Mesenchymal stem cell (in vitro differentiated cells and primary cell): ENCODE data around the gene AOAH.
"Not testable (repeated sequence)": the region's sequence is repeated elsewhere in the genome, so short reads cannot be mapped to it uniquely, and the experiment has no call there.

Experiments
- DNase-seq: peaks from one replicate; pipeline ENCODE4 v3.0.0-alpha.2; 2013
- H2AFZ ChIP-seq: one replicate; pipeline ENCODE4 v1.6.1; 2013; ENCODE audit warnings: low read depth, mild to moderate bottlenecking, control low read depth, inconsistent platforms, low read length, moderate library complexity
- H2AK5ac ChIP-seq: 2 replicates; pipeline ENCODE4 v1.6.1; 2013; ENCODE audit warnings: low read length, moderate library complexity, mild to moderate bottlenecking, inconsistent platforms; ENCODE audit not compliant: severe bottlenecking
- H2BK120ac ChIP-seq: one replicate; pipeline ENCODE4 v1.6.1; 2013; ENCODE audit warnings: low read depth, mild to moderate bottlenecking, inconsistent platforms, low read length, moderate library complexity
- H2BK12ac ChIP-seq, 2 experiments: one replicate each; pipeline ENCODE4 v1.6.1; 2013; ENCODE audit warnings: inconsistent platforms in 2 of 2, low read length in 2 of 2, mild to moderate bottlenecking in 2 of 2, moderate library complexity in 2 of 2, control low read depth in 1 of 2
- H2BK15ac ChIP-seq: one replicate; pipeline ENCODE4 v1.6.1; 2013; ENCODE audit warnings: mild to moderate bottlenecking, low read depth, inconsistent platforms; ENCODE audit not compliant: poor library complexity, severe bottlenecking
- H2BK5ac ChIP-seq: 2 replicates; pipeline ENCODE4 v1.6.1; 2013; ENCODE audit warnings: low read depth, mild to moderate bottlenecking, low read length, control low read depth, inconsistent platforms; ENCODE audit not compliant: poor library complexity, severe bottlenecking
- H3K14ac ChIP-seq, 2 experiments: one replicate each; pipeline ENCODE4 v1.6.1; 2013; ENCODE audit warnings: inconsistent platforms in 2 of 2, low read length in 2 of 2, control low read depth in 1 of 2, mild to moderate bottlenecking in 1 of 2, moderate library complexity in 1 of 2
- H3K18ac ChIP-seq, 2 experiments: one replicate each; pipeline ENCODE4 v1.6.1; 2013; ENCODE audit warnings: inconsistent platforms in 2 of 2, low read length in 2 of 2, control low read depth in 1 of 2, low read depth in 1 of 2, mild to moderate bottlenecking in 1 of 2
- H3K23ac ChIP-seq, 2 experiments: one replicate each; pipeline ENCODE4 v1.6.1; 2013; ENCODE audit warnings: inconsistent platforms in 2 of 2, low read length in 2 of 2, mild to moderate bottlenecking in 2 of 2, moderate library complexity in 2 of 2, control low read depth in 1 of 2
- H3K27ac ChIP-seq: 2 replicates; pipeline ENCODE4 v1.5.1; 2013; ENCODE audit warnings: mild to moderate bottlenecking, moderate library complexity, low read length, control low read depth, inconsistent platforms; ENCODE audit not compliant: poor library complexity, severe bottlenecking
- H3K27me3 ChIP-seq, 2 experiments: 2 replicates each; pipeline versions ENCODE4 v1.6.1 to v1.7.0; 2013; ENCODE audit warnings: low read length in 2 of 2, mild to moderate bottlenecking in 2 of 2, moderate library complexity in 2 of 2, control low read depth in 1 of 2, inconsistent platforms in 1 of 2; ENCODE audit not compliant: control insufficient read depth in 1 of 2, insufficient read depth in 1 of 2
- H3K36me3 ChIP-seq, 2 experiments: 2 replicates each; pipeline versions ENCODE4 v1.6.1 to v1.7.0; 2013; ENCODE audit warnings: low read length in 2 of 2, control low read depth in 1 of 2, inconsistent platforms in 1 of 2, low read depth in 1 of 2, mild to moderate bottlenecking in 1 of 2; ENCODE audit not compliant: insufficient read depth in 2 of 2, control insufficient read depth in 1 of 2
- H3K4ac ChIP-seq, 2 experiments: one replicate each; pipeline ENCODE4 v1.6.1; 2013; ENCODE audit warnings: inconsistent platforms in 2 of 2, low read length in 2 of 2, mild to moderate bottlenecking in 2 of 2, moderate library complexity in 2 of 2, control low read depth in 1 of 2, low read depth in 1 of 2
- H3K4me1 ChIP-seq: 2 replicates; pipeline ENCODE4 v1.6.1; 2013; ENCODE audit warnings: low read depth, low read length, control low read depth; ENCODE audit not compliant: control insufficient read depth, insufficient read depth
- H3K4me2 ChIP-seq: 2 replicates; pipeline ENCODE4 v1.6.1; 2013; ENCODE audit warnings: low read length, mild to moderate bottlenecking, inconsistent platforms; ENCODE audit not compliant: poor library complexity, severe bottlenecking
- H3K4me3 ChIP-seq, 2 experiments: 2 replicates each; pipeline versions ENCODE4 v1.5.1 to v1.7.0; 2013; ENCODE audit warnings: low read length in 2 of 2, mild to moderate bottlenecking in 2 of 2, control low read depth in 1 of 2, low read depth in 1 of 2; ENCODE audit not compliant: insufficient read depth in 1 of 2
- H3K79me1 ChIP-seq: replicated peaks from 2 replicates; pipeline ENCODE4 v1.6.1; 2013; ENCODE audit warnings: mild to moderate bottlenecking, control low read depth, low read length, inconsistent platforms; ENCODE audit not compliant: poor library complexity, severe bottlenecking
- H3K9ac ChIP-seq: 2 replicates; pipeline ENCODE4 v1.7.0; 2013; ENCODE audit warnings: mild to moderate bottlenecking, low read length, moderate library complexity
- H3K9me3 ChIP-seq: 2 replicates; pipeline ENCODE4 v1.7.0; 2013; ENCODE audit warnings: mild to moderate bottlenecking, low read length; ENCODE audit not compliant: control insufficient read depth
- H4K8ac ChIP-seq: one replicate; pipeline ENCODE4 v1.6.1; 2013; ENCODE audit warnings: inconsistent platforms, mild to moderate bottlenecking, low read length, moderate library complexity
- H4K91ac ChIP-seq: one replicate; pipeline ENCODE4 v1.6.1; 2013; ENCODE audit warnings: mild to moderate bottlenecking, low read length, inconsistent platforms
- WGBS: methylation state at CpG from one replicate; pipeline ENCODE4 v1.1.7; 2013; ENCODE audit warnings: mixed read lengths; 5-methylcytosine and 5-hydroxymethylcytosine counted together

The AOAH gene

GRCh38 chr7:36491317-36491716, 233.0 kb downstream of the AOAH start:
- Histone ChIP-seq H3K36me3 (no peaks in the 10 kb centered on the region), H3K9me3 (no peaks in the 10 kb centered on the region), H3K23ac (no peak overlapping the region), H3K9ac (no peak overlapping the region), H4K8ac (no peak overlapping the region), H2AK5ac (no peak overlapping the region), H3K14ac (no peak overlapping the region), H2BK12ac (no peak overlapping the region), H3K4ac (no peak overlapping the region), H3K4me3 (no peak overlapping the region), H3K27ac (no peak overlapping the region), H3K18ac (no peak overlapping the region), H2BK5ac (no peak overlapping the region), H3K4me1 (peaks cover 2% of the 10 kb centered on the region), H3K4me2 (no peak overlapping the region), H2AFZ (no peak overlapping the region), H4K91ac (no peak overlapping the region), H2BK120ac (no peak overlapping the region), H2BK15ac (no peak overlapping the region), H3K27me3 (peaks cover 0 to 22% of the 10 kb centered on the region in 2 experiments), H3K79me1 (no peaks in the 10 kb centered on the region)
- no peak for DNase-seq
- 100% methylated on average over 1 of the region's 3 CpGs for WGBS

- Histone ChIP-seq H3K14ac (no peak overlapping the region), H3K27ac (no peak overlapping the region), H2AK5ac (no peak overlapping the region), H3K18ac (no peak overlapping the region), H2BK120ac (no peak overlapping the region), H3K79me1 (no peaks in the 10 kb centered on the region), H3K27me3 (peaks cover 0 to 23% of the 10 kb centered on the region in 2 experiments), H3K9me3 (no peaks in the 10 kb centered on the region), H3K4me3 (no peak overlapping the region), H3K4me1 (peaks cover 2% of the 10 kb centered on the region), H2BK5ac (no peak overlapping the region), H3K23ac (no peak overlapping the region), H4K91ac (no peak overlapping the region), H2BK15ac (no peak overlapping the region), H3K4me2 (no peak overlapping the region), H3K36me3 (no peaks in the 10 kb centered on the region), H3K4ac (no peak overlapping the region), H2AFZ (no peak overlapping the region), H2BK12ac (no peak overlapping the region), H3K9ac (no peak overlapping the region), H4K8ac (no peak overlapping the region)
- WGBS: 95% methylated on average over 3 of the region's 3 CpGs
- DNase-seq: no peak
These were observed 233.9 kb downstream of the AOAH start for GRCh38 chr7:36490419-36490830.

- 92% methylated on average over 3 of the region's 5 CpGs for WGBS
- H4K8ac ChIP-seq, H3K14ac ChIP-seq, H2BK15ac ChIP-seq, H2BK120ac ChIP-seq, H3K4me2 ChIP-seq, H2BK12ac ChIP-seq, H3K9me3 ChIP-seq, H3K36me3 ChIP-seq, H3K4me1 ChIP-seq, H3K4ac ChIP-seq, H4K91ac ChIP-seq, H3K27ac ChIP-seq, H2AFZ ChIP-seq, H3K4me3 ChIP-seq, H3K9ac ChIP-seq, H2BK5ac ChIP-seq, DNase-seq, H3K18ac ChIP-seq, H3K79me1 ChIP-seq, H3K23ac ChIP-seq, H2AK5ac ChIP-seq: not testable (repeated sequence)
- peaks cover 0 to 26% of the 10 kb centered on the region in 2 experiments for H3K27me3 ChIP-seq
These were observed 235.6 kb downstream of the AOAH start for GRCh38 chr7:36488672-36489071.

- Histone ChIP-seq H3K4ac (no peak overlapping the region), H4K8ac (no peak overlapping the region), H3K9ac (no peak overlapping the region), H2BK120ac (no peak overlapping the region), H2BK5ac (no peak overlapping the region), H3K36me3 (no peaks in the 10 kb centered on the region), H3K18ac (no peak overlapping the region), H3K27ac (no peak overlapping the region), H3K4me2 (no peak overlapping the region), H2BK12ac (no peak overlapping the region), H3K9me3 (no peaks in the 10 kb centered on the region), H3K4me1 (peaks cover 4% of the 10 kb centered on the region), H3K27me3 (peaks cover 0 to 30% of the 10 kb centered on the region in 2 experiments), H3K4me3 (no peak overlapping the region), H3K14ac (no peak overlapping the region), H3K23ac (no peak overlapping the region), H2AFZ (no peak overlapping the region), H2BK15ac (no peak overlapping the region), H2AK5ac (no peak overlapping the region), H4K91ac (no peak overlapping the region), H3K79me1 (no peaks in the 10 kb centered on the region)
- 56% methylated on average over 2 of the region's 4 CpGs for WGBS
- DNase-seq: peak; percentile 69
These were observed 236.4 kb downstream of the AOAH start for GRCh38 chr7:36487756-36488336.
